OCI-LY7 (cell line): ENCODE results near the gene SHPK. TPM values are rescaled to one million over a fixed set of nuclear protein-coding genes. Genes with fewer than 3 reads are reported as not detected.

ENCODE experiments used
- BruUV-seq: library from RNA; stranded (reverse); fragments of 400-500 nt; replicated peaks from 2 replicates; lab custom pipeline; 2021; lab: Mats Ljungman, UMichigan
- CTCF ChIA-PET: fragments of 300-600 bp; sonication (Branson Sonifier 250); formaldehyde crosslinking; loops from one replicate; lab custom pipeline; 2022; ENCODE audit warnings: antibody characterized with exemption; ENCODE audit not compliant: unreplicated experiment; lab: Charles Lee
- POLR2A ChIA-PET: fragments of 300-600 bp; sonication (Branson Sonifier 250); formaldehyde crosslinking; loops from one replicate; lab custom pipeline; 2022; ENCODE audit warnings: antibody characterized with exemption; lab: Charles Lee
- DNase-seq: peaks from one replicate; pipeline ENCODE4 v3.0.0-alpha.2; 2015; ENCODE audit warnings: low spot score
- H2AFZ ChIP-seq: fragments of 200-600 bp; sonication (generic), shearing (Covaris generic); 2 replicates; pipeline ENCODE4 v1.6.1; 2014; ENCODE audit warnings: mild to moderate bottlenecking, antibody characterized with exemption, low read length, moderate library complexity
- H3K27ac ChIP-seq: fragments of 200-600 bp; sonication (generic); 2 replicates; pipeline ENCODE4 v1.5.1; 2014; ENCODE audit warnings: mixed run types, low read depth, mild to moderate bottlenecking, moderate library complexity, low read length, inconsistent platforms; ENCODE audit not compliant: poor library complexity, severe bottlenecking
- H3K36me3 ChIP-seq: fragments of 200-600 bp; sonication (generic); 2 replicates; pipeline ENCODE4 v1.6.1; 2014; ENCODE audit warnings: mild to moderate bottlenecking, antibody characterized with exemption, low read length, moderate library complexity, mixed read lengths; ENCODE audit not compliant: insufficient read depth
- H3K4me1 ChIP-seq: fragments of 200-600 bp; sonication (generic); 2 replicates; pipeline ENCODE4 v1.5.1; 2014; ENCODE audit warnings: mild to moderate bottlenecking, low read length; ENCODE audit not compliant: insufficient read depth, poor library complexity, severe bottlenecking
- H3K4me2 ChIP-seq: fragments of 200-600 bp; sonication (generic); 2 replicates; pipeline ENCODE4 v1.6.1; 2014; ENCODE audit warnings: mild to moderate bottlenecking, low read length
- H3K4me3 ChIP-seq: fragments of 200-600 bp; sonication (generic); 2 replicates; pipeline ENCODE4 v1.5.1; 2014; ENCODE audit warnings: mild to moderate bottlenecking, low read depth, low read length; ENCODE audit not compliant: poor library complexity, severe bottlenecking
- H3K79me2 ChIP-seq: fragments of 200-600 bp; sonication (generic); 2 replicates; pipeline ENCODE4 v1.6.1; 2016; ENCODE audit warnings: low read depth, mild to moderate bottlenecking, low read length, moderate library complexity, mixed read lengths; ENCODE audit not compliant: insufficient read depth
- H3K9me2 ChIP-seq: fragments of 200-600 bp; sonication (generic); 2 replicates; pipeline ENCODE4 v1.6.1; 2016; ENCODE audit warnings: mild to moderate bottlenecking, low read length, mixed read lengths; ENCODE audit not compliant: insufficient read depth
- H3K9me3 ChIP-seq: fragments of 200-600 bp; sonication (generic); 2 replicates; pipeline ENCODE4 v1.6.1; 2014; ENCODE audit warnings: mild to moderate bottlenecking, mixed run types, low read length, mixed read lengths
- H4K20me1 ChIP-seq: fragments of 200-600 bp; sonication (generic); 2 replicates; pipeline ENCODE4 v1.6.1; 2014; ENCODE audit warnings: mild to moderate bottlenecking, antibody characterized with exemption, low read length, moderate library complexity, mixed read lengths; ENCODE audit not compliant: insufficient read depth
- EZH2phosphoT487 ChIP-seq: fragments of 200-600 bp; sonication (generic); IDR thresholded peaks from 2 replicates; pipeline ENCODE4 v1.6.1; 2018; ENCODE audit warnings: low read depth, borderline replicate concordance, mild to moderate bottlenecking, mixed run types, antibody characterized with exemption, low read length, moderate library complexity, mixed read lengths
- intact Hi-C: fragments of 100-400 bp; cut with micrococcal nuclease; formaldehyde crosslinking; loops from one replicate; pipeline ENCODE4 v1.10.0; 2022; ENCODE audit not compliant: unreplicated experiment
- total RNA-seq, 2 experiments: library from RNA; depleted of rRNA in 1 of 2; stranded (reverse); fragments of >200 nt in 1 of 2; shearing (Covaris generic) in 1 of 2; gene quantifications; 2 replicates each; pipeline ENCODE4 v1.2.3, GENCODE V29; 2014 to 2022
- TF ChIP-seq, protein P1 (sequence below): fragments of 200-600 bp; sonication (generic); conservative IDR thresholded peaks from 2 replicates; pipeline ENCODE4 v1.5.1; 2014; ENCODE audit warnings: mild to moderate bottlenecking, antibody characterized with exemption, low read length, moderate library complexity, mixed read lengths

Gene SHPK
- total RNA-seq, 2 experiments from 2014 or later, result 16.9 to 17.0 TPM

DNA sequence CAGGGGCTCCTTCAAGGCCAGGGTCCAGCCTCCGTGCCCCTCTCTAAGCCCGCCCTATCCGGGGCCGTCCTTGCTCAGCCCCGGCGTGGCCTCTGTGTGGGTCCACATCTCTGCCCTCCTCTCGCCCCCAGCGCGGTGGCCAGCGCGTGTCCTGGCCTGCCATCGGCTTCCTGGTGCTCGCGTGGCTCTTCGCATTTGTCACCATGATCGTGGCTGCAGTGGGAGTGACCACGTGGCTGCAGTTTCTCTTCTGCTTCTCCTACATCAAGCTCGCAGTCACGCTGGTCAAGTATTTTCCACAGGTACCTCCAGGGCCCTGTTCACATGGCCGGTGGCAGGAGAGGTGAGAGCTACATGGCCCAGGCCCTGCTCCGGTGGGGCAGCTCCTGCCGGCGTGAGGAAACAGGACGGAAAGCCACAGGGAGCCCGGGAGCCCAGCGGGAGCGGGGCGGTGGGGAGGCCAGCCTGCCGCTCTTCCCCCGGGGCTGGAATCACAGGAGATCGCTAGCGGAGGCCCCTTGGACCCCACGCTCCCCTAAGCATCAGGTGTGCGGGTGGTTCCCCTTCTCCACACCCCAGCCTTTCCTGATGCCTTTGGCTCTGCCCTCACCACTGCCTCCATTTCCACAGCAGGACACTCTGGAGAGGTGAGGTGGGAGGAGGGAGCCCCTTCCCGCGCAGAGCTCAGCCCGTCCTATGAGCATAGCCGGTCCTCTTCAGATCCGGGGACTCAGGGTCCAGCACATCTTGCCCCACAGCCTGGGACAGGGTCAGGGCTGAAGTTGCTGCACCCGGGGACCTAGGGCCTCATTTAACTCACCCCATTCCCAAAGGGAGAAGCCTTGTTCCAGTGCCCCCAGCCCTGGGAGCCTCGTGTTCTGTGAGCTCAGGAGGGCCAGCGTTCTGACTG lies 22.1 kb upstream of the SHPK start:
- Histone ChIP-seq H4K20me1 (no peaks in the 10 kb centered on the region), H3K36me3 (no peaks in the 10 kb centered on the region), H2AFZ (no peak overlapping the region), H3K9me3 (no peaks in the 10 kb centered on the region), H3K4me3 (no peak overlapping the region), H3K79me2 (no peaks in the 10 kb centered on the region), H3K27ac (no peak overlapping the region), H3K4me1 (no peaks in the 10 kb centered on the region), H3K9me2 (no peaks in the 10 kb centered on the region), H3K4me2 (no peak overlapping the region)
- ChIA-PET CTCF (interaction anchor here (0.6 kb wide), 1 partner anchor 901 kb away, joined by 3 read pairs; no protein-coding TSS in a partner anchor), POLR2A (no interaction called here)
- intact Hi-C loops, result no loop called here
- BruUV-seq, result no TSS peak
- no peak for DNase-seq
- TF ChIP-seq, protein P1, sequence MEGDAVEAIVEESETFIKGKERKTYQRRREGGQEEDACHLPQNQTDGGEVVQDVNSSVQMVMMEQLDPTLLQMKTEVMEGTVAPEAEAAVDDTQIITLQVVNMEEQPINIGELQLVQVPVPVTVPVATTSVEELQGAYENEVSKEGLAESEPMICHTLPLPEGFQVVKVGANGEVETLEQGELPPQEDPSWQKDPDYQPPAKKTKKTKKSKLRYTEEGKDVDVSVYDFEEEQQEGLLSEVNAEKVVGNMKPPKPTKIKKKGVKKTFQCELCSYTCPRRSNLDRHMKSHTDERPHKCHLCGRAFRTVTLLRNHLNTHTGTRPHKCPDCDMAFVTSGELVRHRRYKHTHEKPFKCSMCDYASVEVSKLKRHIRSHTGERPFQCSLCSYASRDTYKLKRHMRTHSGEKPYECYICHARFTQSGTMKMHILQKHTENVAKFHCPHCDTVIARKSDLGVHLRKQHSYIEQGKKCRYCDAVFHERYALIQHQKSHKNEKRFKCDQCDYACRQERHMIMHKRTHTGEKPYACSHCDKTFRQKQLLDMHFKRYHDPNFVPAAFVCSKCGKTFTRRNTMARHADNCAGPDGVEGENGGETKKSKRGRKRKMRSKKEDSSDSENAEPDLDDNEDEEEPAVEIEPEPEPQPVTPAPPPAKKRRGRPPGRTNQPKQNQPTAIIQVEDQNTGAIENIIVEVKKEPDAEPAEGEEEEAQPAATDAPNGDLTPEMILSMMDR, result no peak
- TF ChIP-seq EZH2phosphoT487, result no peak

DNA sequence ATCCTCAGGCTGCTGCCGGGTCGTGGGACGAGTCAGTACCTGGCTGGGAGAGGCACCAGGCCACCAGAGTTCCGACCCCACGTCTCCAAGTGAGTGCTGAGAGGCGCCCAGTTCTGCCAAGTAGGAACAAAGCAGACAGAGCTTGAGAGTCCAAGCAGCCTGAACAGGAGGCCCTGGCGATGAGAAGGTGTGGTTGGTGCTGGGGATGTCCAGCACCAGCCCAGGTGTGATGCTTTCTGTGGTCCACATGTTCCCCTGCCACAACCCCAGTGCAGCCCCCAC lies 21.5 kb upstream of the SHPK start:
- no peaks in the 10 kb centered on the region for H3K9me3 ChIP-seq
- H3K4me1 ChIP-seq, result no peaks in the 10 kb centered on the region
- H4K20me1 ChIP-seq, result no peaks in the 10 kb centered on the region
- no peaks in the 10 kb centered on the region for H3K9me2 ChIP-seq
- no peak overlapping the region for H3K4me2 ChIP-seq
- H3K79me2 ChIP-seq, result no peaks in the 10 kb centered on the region
- no peak overlapping the region for H2AFZ ChIP-seq
- no peak overlapping the region for H3K4me3 ChIP-seq
- no peak for DNase-seq
- CTCF ChIA-PET, result no interaction called here
- TF ChIP-seq, protein P1, result no peak
- no peak for TF ChIP-seq EZH2phosphoT487
- POLR2A ChIA-PET, result no interaction called here
- no TSS peak for BruUV-seq
- intact Hi-C loops, result no loop called here
- H3K36me3 ChIP-seq, result no peaks in the 10 kb centered on the region
- no peak overlapping the region for H3K27ac ChIP-seq
